Right atrium auricular region (tissue), 2 donors: Measurements from ENCODE around the gene SAMD14. TPM values are rescaled to one million over a fixed set of nuclear protein-coding genes. Genes with fewer than 3 reads are reported as not detected.
A peak's percentile ranks its signal among the peaks of the same experiment; 100 is the strongest.

Source experiments
- DNase-seq: peaks from one replicate; pipeline ENCODE4 v3.0.0-alpha.2; 2019; ENCODE audit warnings: low spot score
- H3K27ac ChIP-seq, 2 donors: fragments of 200-600 bp; sonication (generic); 1 replicate in 1 of 2; 2 replicates in 1 of 2; pipeline ENCODE4 v1.5.1; 2016 to 2019
- H3K27me3 ChIP-seq, 2 donors: fragments of 200-600 bp; sonication (generic); one replicate each; pipeline versions ENCODE4 v1.5.1 to v1.6.0; 2017 to 2019
- H3K36me3 ChIP-seq: fragments of 200-600 bp; sonication (generic); one replicate; pipeline ENCODE4 v1.5.1; 2016
- H3K4me1 ChIP-seq, 2 donors: fragments of 200-600 bp; sonication (generic); one replicate each; pipeline versions ENCODE4 v1.5.1 to v1.6.0; 2017 to 2019
- H3K4me3 ChIP-seq, 2 donors: fragments of 200-600 bp; sonication (generic); 1 replicate in 1 of 2; 2 replicates in 1 of 2; pipeline ENCODE4 v1.5.1; 2017 to 2019; ENCODE audit warnings: mild to moderate bottlenecking in 1 of 2, moderate library complexity in 1 of 2
- H3K9me3 ChIP-seq, 2 donors: fragments of 200-600 bp; sonication (generic); one replicate each; pipeline ENCODE4 v1.5.1; 2019
- CTCF ChIP-seq, 2 donors: fragments of 200-600 bp; sonication (generic); IDR thresholded peaks; one replicate each; pipeline ENCODE4 v1.5.1; 2019; ENCODE audit warnings: antibody characterized with exemption in 2 of 2
- total RNA-seq, 2 donors: library from RNA; depleted of rRNA; stranded (reverse); fragments of >200 nt; gene quantifications; one replicate each; pipeline ENCODE4 v1.1.0, GENCODE V29; 2016

SAMD14 gene
- total RNA-seq, 2 donors from 2014 or later = 0.78 to 1.1 TPM

GRCh38 chr17:50098583-50098982 lies 31.4 kb downstream of the SAMD14 start:
- H3K4me1 ChIP-seq = peaks cover 0 to 82% of the 10 kb centered on the region in 2 donors
- peak overlapping the region; percentile 94 to 96 for H3K27ac ChIP-seq
- DNase-seq = no peak

GRCh38 chr17:50097926-50098325 lies 32.0 kb downstream of the SAMD14 start:
- no peak overlapping the region for H3K4me3 ChIP-seq
- TF ChIP-seq CTCF (IDR thresholded peaks at IDR 0.05) = no peak
- H3K9me3 ChIP-seq = no peaks in the 10 kb centered on the region
- no peaks in the 10 kb centered on the region for H3K27me3 ChIP-seq
- peak overlapping the region; percentile 94 to 96 for H3K27ac ChIP-seq
- peaks cover 0 to 76% of the 10 kb centered on the region in 2 donors for H3K4me1 ChIP-seq
- DNase-seq = no peak
- peaks cover 37% of the 10 kb centered on the region for H3K36me3 ChIP-seq

More at GRCh38 chr17:50098583-50098982, 31.4 kb downstream of the SAMD14 start:
- no peak overlapping the region for H3K4me3 ChIP-seq
- no peaks in the 10 kb centered on the region for H3K27me3 ChIP-seq
- H3K9me3 ChIP-seq = no peaks in the 10 kb centered on the region
- peaks cover 37% of the 10 kb centered on the region for H3K36me3 ChIP-seq
- TF ChIP-seq CTCF (IDR thresholded peaks at IDR 0.05) = no peak

DNA sequence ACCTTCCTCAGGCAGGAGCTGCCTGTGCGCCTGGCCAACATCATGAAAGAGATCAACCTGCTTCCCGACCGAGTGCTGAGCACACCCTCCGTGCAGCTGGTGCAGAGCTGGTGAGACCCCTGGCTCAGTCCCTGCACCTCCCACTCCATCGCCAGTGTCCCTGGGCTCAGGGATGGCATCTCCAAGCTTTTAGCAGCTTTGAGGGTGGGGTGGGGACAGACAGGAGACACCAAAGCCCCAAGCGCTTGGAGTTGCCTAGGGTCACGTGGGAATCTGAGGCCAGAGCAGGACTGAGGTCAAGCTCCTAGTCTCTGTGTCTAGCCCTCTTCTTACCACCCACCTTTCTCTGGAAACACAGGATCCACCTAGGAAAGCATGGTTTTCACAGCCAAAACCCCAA lies 32.5 kb downstream of the SAMD14 start:
- Histone ChIP-seq H3K36me3 (peaks cover 37% of the 10 kb centered on the region), H3K4me3 (no peak overlapping the region), H3K27ac (peak overlapping the region; percentile 94 to 96), H3K4me1 (peaks cover 0 to 71% of the 10 kb centered on the region in 2 donors), H3K27me3 (no peaks in the 10 kb centered on the region), H3K9me3 (no peaks in the 10 kb centered on the region)
- no peak for TF ChIP-seq CTCF (IDR thresholded peaks at IDR 0.05)
- DNase-seq = no peak

DNA sequence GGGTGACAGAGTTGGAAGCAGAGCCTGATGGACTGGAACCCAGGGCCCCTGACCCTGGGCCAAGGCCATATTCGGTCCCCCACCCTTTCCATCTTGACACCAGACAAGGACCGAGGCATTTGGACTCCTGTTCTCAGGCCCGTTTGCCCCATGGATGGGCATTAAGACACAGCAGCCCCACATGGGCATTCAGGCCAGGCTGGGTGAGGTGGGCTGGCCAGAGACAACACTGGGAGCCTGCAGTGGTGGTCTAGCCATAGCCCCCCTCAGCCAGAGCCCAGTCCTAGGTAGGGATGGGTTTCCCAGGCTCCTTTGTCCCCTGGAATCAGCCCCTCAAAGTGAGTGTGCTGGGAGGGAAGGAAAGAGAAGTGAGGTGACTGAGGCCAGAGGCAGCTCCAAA lies 33.2 kb downstream of the SAMD14 start:
- Histone ChIP-seq H3K27ac (peak overlapping the region; percentile 94 to 96), H3K36me3 (peaks cover 37% of the 10 kb centered on the region), H3K4me3 (peak overlapping the region; percentile 78 to 95), H3K27me3 (no peaks in the 10 kb centered on the region), H3K4me1 (peaks cover 0 to 66% of the 10 kb centered on the region in 2 donors), H3K9me3 (no peaks in the 10 kb centered on the region)
- no peak for DNase-seq
- no peak for TF ChIP-seq CTCF (IDR thresholded peaks at IDR 0.05)

DNA sequence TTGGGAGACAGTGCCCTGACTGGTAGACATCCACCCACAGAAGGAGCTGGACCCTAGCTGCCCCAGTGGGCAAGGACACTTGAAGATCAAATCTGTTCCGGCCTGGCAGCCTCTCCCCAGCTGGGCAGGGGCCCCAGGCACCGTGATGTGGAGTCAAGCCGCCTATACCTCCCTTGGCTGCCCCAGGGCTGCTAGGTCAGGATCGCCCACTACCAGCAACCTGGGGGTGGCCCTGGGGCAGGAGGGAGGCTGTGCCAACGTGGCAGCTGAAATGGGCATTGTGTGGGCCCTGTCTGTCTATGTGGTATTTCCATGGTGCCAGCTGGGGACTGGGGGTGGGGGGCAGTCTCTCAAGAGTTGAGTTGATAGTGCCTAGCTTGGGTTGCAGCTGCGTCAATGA lies 33.9 kb downstream of the SAMD14 start:
- TF ChIP-seq CTCF (IDR thresholded peaks at IDR 0.05) = no peak
- Histone ChIP-seq H3K4me3 (peak overlapping the region; percentile 78 to 95), H3K9me3 (no peaks in the 10 kb centered on the region), H3K27me3 (no peaks in the 10 kb centered on the region), H3K27ac (peak overlapping the region; percentile 94 to 96), H3K4me1 (peaks cover 0 to 59% of the 10 kb centered on the region in 2 donors), H3K36me3 (peaks cover 37% of the 10 kb centered on the region)
- no peak for DNase-seq

GRCh38 chr17:50095626-50096037 lies 34.3 kb downstream of the SAMD14 start:
- peak overlapping the region; percentile 94 to 96 for H3K27ac ChIP-seq
- peaks cover 0 to 54% of the 10 kb centered on the region in 2 donors for H3K4me1 ChIP-seq
- DNase-seq = no peak
- peaks cover 32% of the 10 kb centered on the region for H3K36me3 ChIP-seq
- H3K9me3 ChIP-seq = no peaks in the 10 kb centered on the region
- no peak for TF ChIP-seq CTCF (IDR thresholded peaks at IDR 0.05)
- H3K4me3 ChIP-seq = peak overlapping the region; percentile 78 to 95
- no peaks in the 10 kb centered on the region for H3K27me3 ChIP-seq
